Gastrocnemius medialis (tissue), 4 donors: Measurements from ENCODE around the gene GPR148.

ENCODE experiments used
- POLR2A ChIP-seq, 2 donors: fragments of 450-650 bp; IDR thresholded peaks; one replicate each; pipeline ENCODE4 v1.6.1; 2017; ENCODE audit warnings: antibody characterized with exemption in 2 of 2, mild to moderate bottlenecking in 2 of 2, moderate library complexity in 2 of 2
- TF ChIP-seq, protein P1 (sequence below), 5 experiments: fragments of 450-650 bp in 3 of 5; fragments of 200-600 bp in 2 of 5; sonication (generic) in 2 of 5; IDR thresholded peaks in 4 of 5; conservative IDR thresholded peaks in 1 of 5; 1 replicate in 4 of 5; 2 replicates in 1 of 5; pipeline ENCODE4 v1.5.1; 2016 to 2019; ENCODE audit warnings: antibody characterized with exemption in 5 of 5, mild to moderate bottlenecking in 3 of 5, moderate library complexity in 3 of 5

DNA sequence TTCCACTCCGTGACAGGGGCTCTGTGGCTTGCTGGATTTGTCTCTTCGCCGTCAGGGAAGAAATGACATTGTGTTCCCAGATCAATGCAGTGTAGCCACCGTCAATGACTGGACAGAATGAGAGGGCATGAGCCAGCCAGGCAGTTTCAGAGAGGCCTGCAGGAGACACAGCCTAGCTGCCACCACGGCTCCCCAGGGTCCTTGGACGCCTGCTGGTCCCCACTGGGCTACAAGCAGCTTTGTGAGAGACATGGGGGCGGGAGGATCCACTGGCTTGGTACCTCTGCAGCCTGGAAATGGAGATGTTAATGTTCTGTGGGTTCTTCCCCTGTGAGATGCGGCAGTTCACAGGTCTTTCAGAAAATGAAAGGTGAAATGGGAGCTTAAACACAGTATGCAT is 14.4 kb downstream of the GPR148 start:
- no peak for TF ChIP-seq POLR2A (IDR thresholded peaks at IDR 0.05)
- TF ChIP-seq, protein P1, sequence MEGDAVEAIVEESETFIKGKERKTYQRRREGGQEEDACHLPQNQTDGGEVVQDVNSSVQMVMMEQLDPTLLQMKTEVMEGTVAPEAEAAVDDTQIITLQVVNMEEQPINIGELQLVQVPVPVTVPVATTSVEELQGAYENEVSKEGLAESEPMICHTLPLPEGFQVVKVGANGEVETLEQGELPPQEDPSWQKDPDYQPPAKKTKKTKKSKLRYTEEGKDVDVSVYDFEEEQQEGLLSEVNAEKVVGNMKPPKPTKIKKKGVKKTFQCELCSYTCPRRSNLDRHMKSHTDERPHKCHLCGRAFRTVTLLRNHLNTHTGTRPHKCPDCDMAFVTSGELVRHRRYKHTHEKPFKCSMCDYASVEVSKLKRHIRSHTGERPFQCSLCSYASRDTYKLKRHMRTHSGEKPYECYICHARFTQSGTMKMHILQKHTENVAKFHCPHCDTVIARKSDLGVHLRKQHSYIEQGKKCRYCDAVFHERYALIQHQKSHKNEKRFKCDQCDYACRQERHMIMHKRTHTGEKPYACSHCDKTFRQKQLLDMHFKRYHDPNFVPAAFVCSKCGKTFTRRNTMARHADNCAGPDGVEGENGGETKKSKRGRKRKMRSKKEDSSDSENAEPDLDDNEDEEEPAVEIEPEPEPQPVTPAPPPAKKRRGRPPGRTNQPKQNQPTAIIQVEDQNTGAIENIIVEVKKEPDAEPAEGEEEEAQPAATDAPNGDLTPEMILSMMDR (IDR thresholded peaks at IDR 0.05 in 4 of 5, conservative IDR thresholded peaks at IDR 0.05 in 1 of 5): no peak
